ENCODE measurements around the gene FRMD4A. TPM values are rescaled to one million over a fixed set of nuclear protein-coding genes. Genes with fewer than 3 reads are reported as not detected.
"Not testable (repeated sequence)": the region's sequence is repeated elsewhere in the genome, so short reads cannot be mapped to it uniquely, and the experiment has no call there.

FRMD4A gene
- total RNA-seq, 2 donors from 2014 or later: 1.5 to 2.1 TPM

DNA sequence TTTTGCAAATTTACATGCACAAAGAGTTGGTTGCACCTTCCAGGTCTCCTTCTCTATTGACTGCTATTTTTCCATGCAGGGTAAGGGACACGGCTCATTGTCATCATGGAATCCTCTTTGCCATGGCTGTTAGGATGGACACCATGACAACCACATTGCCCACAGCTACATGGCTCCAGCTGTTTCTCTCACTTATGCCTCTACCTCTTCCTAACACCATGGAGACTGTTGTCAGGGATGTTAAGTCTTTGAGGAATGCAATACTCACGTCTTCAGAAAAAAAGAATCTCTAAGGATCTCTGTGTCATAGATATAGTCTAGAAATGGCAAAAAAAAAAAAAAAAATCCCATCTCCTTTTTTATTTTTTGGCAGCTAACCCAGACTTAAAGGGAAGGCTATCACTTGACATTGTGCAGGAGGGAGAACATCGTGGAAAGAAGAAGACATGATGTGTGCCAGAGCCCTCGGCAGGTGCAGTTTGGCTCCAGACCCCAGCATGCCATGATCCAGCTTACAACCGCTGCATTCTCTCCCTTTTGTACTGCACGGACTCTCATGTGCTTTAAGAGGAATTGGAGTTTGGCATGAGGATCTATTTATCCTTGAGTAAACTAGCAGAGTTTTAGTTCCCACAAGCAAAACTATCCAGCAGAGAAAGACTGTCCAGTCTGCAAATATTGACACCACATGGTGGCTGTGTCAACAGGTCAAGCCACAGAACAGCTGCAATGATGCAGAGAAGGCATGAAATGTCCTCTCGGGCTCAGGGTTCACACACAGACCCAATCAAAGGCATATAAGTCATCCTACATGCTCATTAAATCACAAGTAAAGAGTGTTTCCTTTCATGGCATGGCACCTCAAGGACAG, 70.8 kb downstream of the FRMD4A start:
- ATAC-seq: no peak
- DNase-seq (ENCODE audit: low spot score): no peak
- H3K27me3 Mint-ChIP-seq: peaks cover 41 to 52% of the 10 kb centered on the region in 2 donors
- H3K9me3 Mint-ChIP-seq: no peaks in the 10 kb centered on the region
- no peak overlapping the region for H3K27ac Mint-ChIP-seq
- no peaks in the 10 kb centered on the region for H3K4me1 Mint-ChIP-seq (ENCODE audit: low read depth in 2 of 2)
- no peak overlapping the region for H3K4me3 Mint-ChIP-seq
- H3K36me3 Mint-ChIP-seq: no peaks in the 10 kb centered on the region

DNA sequence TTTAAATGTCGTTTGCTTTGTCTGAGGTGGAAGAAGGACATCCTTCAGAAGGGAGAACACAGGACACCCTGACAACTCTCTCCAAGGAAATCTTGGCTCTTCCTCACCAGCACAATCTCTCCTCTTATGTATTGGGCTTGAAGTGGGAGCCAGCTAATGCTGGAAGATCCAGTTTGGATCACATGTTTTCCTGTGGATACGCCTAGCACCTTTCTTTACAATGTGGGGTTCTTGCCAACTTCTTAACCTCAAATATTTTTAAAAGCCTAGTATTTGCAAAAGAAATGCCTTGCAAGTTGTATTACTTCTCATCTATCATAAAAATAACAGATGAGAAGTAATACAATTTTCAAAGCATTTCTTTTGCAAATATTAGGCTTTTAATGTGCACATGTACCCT, 76.4 kb downstream of the FRMD4A start:
- no peak overlapping the region for H3K27ac Mint-ChIP-seq
- H3K4me1 Mint-ChIP-seq (ENCODE audit: low read depth in 2 of 2): no peaks in the 10 kb centered on the region
- no peaks in the 10 kb centered on the region for H3K9me3 Mint-ChIP-seq
- no peak overlapping the region for H3K4me3 Mint-ChIP-seq
- no peak for DNase-seq (ENCODE audit: low spot score)
- ATAC-seq: no peak
- peaks cover 24 to 48% of the 10 kb centered on the region in 2 donors for H3K27me3 Mint-ChIP-seq
- H3K36me3 Mint-ChIP-seq: no peaks in the 10 kb centered on the region

- Mint-ChIP-seq H3K4me3 (no peak overlapping the region), H3K9me3 (no peaks in the 10 kb centered on the region), H3K4me1 (ENCODE audit: low read depth in 2 of 2) (no peaks in the 10 kb centered on the region), H3K27me3 (peaks cover 24 to 48% of the 10 kb centered on the region in 2 donors), H3K36me3 (no peaks in the 10 kb centered on the region), H3K27ac (no peak overlapping the region)
- ATAC-seq: no peak
- no peak for DNase-seq (ENCODE audit: low spot score)
Measured at GRCh38 chr10:14253711-14254110, 77.0 kb downstream of the FRMD4A start.

DNA sequence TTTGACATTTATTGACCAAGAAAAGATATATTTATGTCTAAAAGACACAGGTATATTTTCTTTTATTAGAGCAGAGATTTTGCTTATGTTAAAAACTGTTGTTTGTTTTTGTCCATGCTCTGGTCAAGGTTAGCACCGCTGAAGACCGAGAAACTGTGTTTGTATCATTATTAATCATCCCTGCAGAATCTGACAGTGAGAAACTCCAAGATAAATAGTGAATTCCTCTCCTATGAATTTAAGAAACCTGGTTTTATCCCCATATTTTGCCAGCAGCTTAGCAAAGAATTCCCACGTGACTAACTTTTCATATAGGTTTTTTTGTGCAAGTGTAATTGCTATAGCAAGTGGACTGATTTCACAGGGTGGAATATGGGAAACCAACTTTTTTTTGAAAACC, 77.6 kb downstream of the FRMD4A start:
- Mint-ChIP-seq H3K9me3 (no peaks in the 10 kb centered on the region), H3K27me3 (peaks cover 21 to 48% of the 10 kb centered on the region in 2 donors), H3K4me3 (no peak overlapping the region), H3K4me1 (ENCODE audit: low read depth in 2 of 2) (no peaks in the 10 kb centered on the region), H3K36me3 (no peaks in the 10 kb centered on the region), H3K27ac (no peak overlapping the region)
- DNase-seq (ENCODE audit: low spot score): no peak
- ATAC-seq: no peak

- no peak overlapping the region for H3K27ac Mint-ChIP-seq
- H3K9me3 Mint-ChIP-seq: no peaks in the 10 kb centered on the region
- H3K27me3 Mint-ChIP-seq: peaks cover 22 to 39% of the 10 kb centered on the region in 2 donors
- no peaks in the 10 kb centered on the region for H3K4me1 Mint-ChIP-seq (ENCODE audit: low read depth in 2 of 2)
- ATAC-seq (no peak), DNase-seq (ENCODE audit: low spot score) (no peak)
- H3K4me3 Mint-ChIP-seq: no peak overlapping the region
- H3K36me3 Mint-ChIP-seq: no peaks in the 10 kb centered on the region
Measured at GRCh38 chr10:14250496-14251076, 80.1 kb downstream of the FRMD4A start.

DNA sequence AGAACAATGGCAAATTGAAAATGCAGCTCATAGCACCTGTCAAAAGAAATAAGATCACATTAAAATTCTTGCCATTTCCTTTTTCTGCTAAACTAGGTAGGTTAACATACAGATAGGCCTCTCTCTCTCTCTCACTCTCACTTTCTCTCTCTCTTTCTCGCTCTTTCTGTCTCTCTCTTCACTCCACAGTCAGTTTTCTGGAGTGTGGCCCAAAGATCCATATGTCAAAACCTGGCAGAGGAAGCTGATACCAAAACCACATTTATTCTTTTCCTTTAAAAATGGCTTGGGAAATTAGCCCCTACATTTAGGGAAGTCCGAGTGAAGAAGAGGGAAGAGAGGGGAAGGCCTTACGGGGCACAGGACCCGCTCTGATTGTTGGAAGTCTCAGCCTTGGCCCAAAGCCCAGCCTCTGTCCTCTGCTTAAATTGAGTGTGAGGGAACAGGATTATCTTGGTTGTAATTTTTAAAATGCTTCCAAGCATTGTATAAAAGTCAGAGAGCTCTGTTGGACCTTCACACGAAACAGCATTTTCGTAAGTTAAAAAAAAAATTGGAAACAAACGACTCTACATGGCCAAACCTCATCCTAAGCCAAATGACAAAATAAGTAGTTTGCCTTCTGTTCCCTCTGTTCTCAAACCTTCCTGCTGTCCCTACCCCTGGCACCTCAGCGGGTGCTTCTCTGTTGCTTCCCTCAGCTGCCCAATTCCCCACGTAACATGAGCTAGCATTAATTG, 83.2 kb downstream of the FRMD4A start:
- Mint-ChIP-seq H3K9me3 (no peaks in the 10 kb centered on the region), H3K27ac (no peak overlapping the region), H3K27me3 (peaks cover 14 to 18% of the 10 kb centered on the region in 2 donors), H3K36me3 (no peaks in the 10 kb centered on the region), H3K4me3 (no peak overlapping the region), H3K4me1 (ENCODE audit: low read depth in 2 of 2) (peaks cover 0 to 5% of the 10 kb centered on the region in 2 donors)
- ATAC-seq (no peak), DNase-seq (ENCODE audit: low spot score) (no peak)

GRCh38 chr10:14244801-14245211, 85.9 kb downstream of the FRMD4A start:
- ATAC-seq: peak in 1 of 2 donors; percentile 40
- Mint-ChIP-seq H3K36me3 (no peaks in the 10 kb centered on the region), H3K9me3 (no peaks in the 10 kb centered on the region), H3K4me1 (ENCODE audit: low read depth in 2 of 2) (peaks cover 0 to 7% of the 10 kb centered on the region in 2 donors), H3K27me3 (peaks cover 13 to 22% of the 10 kb centered on the region in 2 donors), H3K27ac (no peak overlapping the region), H3K4me3 (no peak overlapping the region)
- no peak for DNase-seq (ENCODE audit: low spot score)

DNA sequence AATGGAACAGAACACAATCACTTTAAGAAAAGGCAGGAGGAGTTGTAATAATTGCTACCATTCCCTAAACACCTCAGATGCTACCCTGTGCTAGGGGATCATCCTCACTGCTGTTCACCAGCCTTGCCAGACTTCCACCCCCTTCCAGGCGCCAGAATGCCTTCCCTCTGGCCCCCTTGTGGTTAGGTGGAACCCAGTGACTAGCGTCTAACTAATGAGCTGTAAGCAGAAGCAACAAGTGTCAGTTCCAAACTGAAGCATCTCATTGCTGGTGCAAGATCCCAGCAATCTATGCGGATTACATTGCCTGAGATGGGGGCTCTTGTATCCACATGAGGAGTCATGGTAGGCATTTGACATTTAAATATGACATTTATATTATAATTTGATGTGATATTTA, 86.6 kb downstream of the FRMD4A start:
- no peaks in the 10 kb centered on the region for H3K9me3 Mint-ChIP-seq
- peaks cover 13 to 24% of the 10 kb centered on the region in 2 donors for H3K27me3 Mint-ChIP-seq
- no peaks in the 10 kb centered on the region for H3K36me3 Mint-ChIP-seq
- no peak for ATAC-seq
- H3K4me1 Mint-ChIP-seq (ENCODE audit: low read depth in 2 of 2): peaks cover 0 to 7% of the 10 kb centered on the region in 2 donors
- H3K4me3 Mint-ChIP-seq: no peak overlapping the region
- H3K27ac Mint-ChIP-seq: no peak overlapping the region
- no peak for DNase-seq (ENCODE audit: low spot score)

- H3K4me1 Mint-ChIP-seq (ENCODE audit: low read depth in 2 of 2): peaks cover 0 to 7% of the 10 kb centered on the region in 2 donors
- no peak overlapping the region for H3K4me3 Mint-ChIP-seq
- H3K27ac Mint-ChIP-seq: no peak overlapping the region
- no peak for DNase-seq (ENCODE audit: low spot score)
- ATAC-seq: no peak
- peaks cover 21 to 28% of the 10 kb centered on the region in 2 donors for H3K27me3 Mint-ChIP-seq
- no peaks in the 10 kb centered on the region for H3K36me3 Mint-ChIP-seq
- H3K9me3 Mint-ChIP-seq: peaks cover 3% of the 10 kb centered on the region
Measured at GRCh38 chr10:14243221-14243620, 87.5 kb downstream of the FRMD4A start.

DNA sequence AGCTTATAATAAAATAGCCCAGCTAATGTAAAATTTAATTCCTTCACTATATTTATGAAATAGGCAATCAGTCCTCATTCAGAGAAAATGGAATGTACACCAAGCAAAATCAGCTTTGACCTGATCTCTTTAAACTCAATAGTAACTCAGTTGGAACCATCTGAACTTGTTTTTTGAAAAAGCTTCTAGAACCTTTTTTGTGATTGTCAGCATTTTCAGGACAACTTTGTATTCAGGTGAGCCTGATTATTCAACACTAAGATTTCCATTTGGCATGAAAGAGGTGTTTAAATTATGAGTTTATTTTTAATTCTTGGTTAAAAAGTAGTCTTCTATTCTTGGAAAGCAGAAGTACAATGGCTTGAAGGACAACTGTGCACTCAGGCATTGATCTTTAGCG, 89.5 kb downstream of the FRMD4A start:
- peaks cover 0 to 7% of the 10 kb centered on the region in 2 donors for H3K4me1 Mint-ChIP-seq (ENCODE audit: low read depth in 2 of 2)
- H3K27me3 Mint-ChIP-seq: peaks cover 28% of the 10 kb centered on the region in 2 donors
- ATAC-seq: no peak
- H3K9me3 Mint-ChIP-seq: peaks cover 3% of the 10 kb centered on the region
- no peak overlapping the region for H3K4me3 Mint-ChIP-seq
- H3K36me3 Mint-ChIP-seq: no peaks in the 10 kb centered on the region
- no peak overlapping the region for H3K27ac Mint-ChIP-seq
- DNase-seq (ENCODE audit: low spot score): no peak

- Mint-ChIP-seq H3K4me3 (no peak overlapping the region), H3K9me3 (peaks cover 3% of the 10 kb centered on the region), H3K4me1 (ENCODE audit: low read depth in 2 of 2) (peaks cover 0 to 7% of the 10 kb centered on the region in 2 donors), H3K27me3 (peaks cover 28 to 33% of the 10 kb centered on the region in 2 donors), H3K27ac (no peak overlapping the region), H3K36me3 (no peaks in the 10 kb centered on the region)
- ATAC-seq: no peak
- DNase-seq (ENCODE audit: low spot score): no peak
Measured at GRCh38 chr10:14240253-14241189, 90.2 kb downstream of the FRMD4A start.

DNA sequence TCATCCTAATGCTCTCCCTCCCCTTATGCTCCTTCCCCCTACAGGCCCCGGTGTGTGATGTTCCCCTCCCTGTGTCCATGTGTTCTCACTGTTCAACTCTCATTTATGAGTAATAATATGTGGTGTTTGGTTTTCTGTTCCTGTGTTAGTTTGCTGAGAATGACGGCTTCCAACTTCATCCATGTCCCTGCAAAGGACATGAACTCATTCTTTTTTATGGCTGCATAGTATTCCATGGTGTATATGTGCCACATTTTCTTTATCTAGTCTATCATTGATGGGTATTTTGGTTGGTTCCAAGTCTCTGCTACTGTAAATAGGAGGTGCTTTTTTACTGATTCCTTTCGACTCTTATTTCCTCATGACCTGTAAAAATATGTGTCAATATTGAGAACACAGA, 92.1 kb downstream of the FRMD4A start:
- H3K27me3 Mint-ChIP-seq: peaks cover 27 to 33% of the 10 kb centered on the region in 2 donors
- H3K9me3 Mint-ChIP-seq; DNase-seq (ENCODE audit: low spot score); H3K27ac Mint-ChIP-seq; H3K36me3 Mint-ChIP-seq; H3K4me3 Mint-ChIP-seq; ATAC-seq; H3K4me1 Mint-ChIP-seq (ENCODE audit: low read depth in 2 of 2): not testable (repeated sequence)

DNA sequence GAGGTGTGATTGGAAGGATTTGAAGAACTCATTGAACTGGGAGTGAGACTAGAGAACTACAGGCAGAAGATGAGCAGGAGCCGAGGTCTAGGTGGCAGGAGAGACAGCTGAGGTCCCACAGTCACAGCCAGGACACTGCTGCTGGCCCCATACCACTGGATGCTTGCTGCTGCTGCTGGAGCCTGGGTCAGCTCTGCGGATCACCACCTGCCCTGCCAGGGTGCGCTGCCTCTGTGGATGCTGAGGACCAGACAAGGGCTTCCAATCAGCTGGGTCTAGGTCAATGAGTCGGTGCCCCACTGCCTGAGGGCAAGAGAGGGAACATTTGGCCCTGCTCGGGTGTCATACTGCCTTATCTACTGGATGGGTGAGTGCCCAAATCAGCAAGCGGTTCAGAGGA, 94.4 kb downstream of the FRMD4A start:
- peaks cover 0 to 6% of the 10 kb centered on the region in 2 donors for H3K4me1 Mint-ChIP-seq (ENCODE audit: low read depth in 2 of 2)
- no peak for DNase-seq (ENCODE audit: low spot score)
- H3K4me3 Mint-ChIP-seq: no peak overlapping the region
- H3K27me3 Mint-ChIP-seq: peaks cover 26% of the 10 kb centered on the region in 2 donors
- no peak for ATAC-seq
- H3K27ac Mint-ChIP-seq: no peak overlapping the region
- no peaks in the 10 kb centered on the region for H3K36me3 Mint-ChIP-seq
- H3K9me3 Mint-ChIP-seq: peaks cover 3% of the 10 kb centered on the region
